Measurements from ENCODE around the gene C1D.

DNA sequence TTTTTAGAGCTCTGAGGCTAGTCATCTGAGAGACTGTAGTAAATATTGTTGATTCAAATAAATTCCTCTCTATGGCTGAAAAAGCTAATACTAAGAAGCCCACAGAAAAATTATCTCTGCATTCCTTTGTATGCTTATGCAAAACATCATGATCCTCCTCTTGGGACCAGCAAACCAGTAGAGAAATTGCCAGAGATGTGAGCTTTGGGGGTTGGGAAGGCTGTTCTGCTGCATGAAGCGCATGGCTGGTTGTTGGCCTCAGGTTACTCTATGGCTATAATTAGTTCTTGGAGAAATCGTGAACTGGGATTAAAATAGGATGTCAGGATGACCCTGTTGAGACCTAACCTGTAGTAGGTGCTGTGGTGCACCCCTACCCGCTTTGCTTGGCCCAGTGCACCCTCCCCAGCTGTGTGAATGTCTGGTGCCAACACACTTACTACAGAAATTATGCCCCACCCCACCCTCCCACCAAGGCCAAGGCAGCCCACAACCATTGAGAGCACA, 35.5 kb upstream of the C1D start:
- no peak for TF ChIP-seq POLR2A (IDR thresholded peaks at IDR 0.05)
- TF ChIP-seq, protein P1, sequence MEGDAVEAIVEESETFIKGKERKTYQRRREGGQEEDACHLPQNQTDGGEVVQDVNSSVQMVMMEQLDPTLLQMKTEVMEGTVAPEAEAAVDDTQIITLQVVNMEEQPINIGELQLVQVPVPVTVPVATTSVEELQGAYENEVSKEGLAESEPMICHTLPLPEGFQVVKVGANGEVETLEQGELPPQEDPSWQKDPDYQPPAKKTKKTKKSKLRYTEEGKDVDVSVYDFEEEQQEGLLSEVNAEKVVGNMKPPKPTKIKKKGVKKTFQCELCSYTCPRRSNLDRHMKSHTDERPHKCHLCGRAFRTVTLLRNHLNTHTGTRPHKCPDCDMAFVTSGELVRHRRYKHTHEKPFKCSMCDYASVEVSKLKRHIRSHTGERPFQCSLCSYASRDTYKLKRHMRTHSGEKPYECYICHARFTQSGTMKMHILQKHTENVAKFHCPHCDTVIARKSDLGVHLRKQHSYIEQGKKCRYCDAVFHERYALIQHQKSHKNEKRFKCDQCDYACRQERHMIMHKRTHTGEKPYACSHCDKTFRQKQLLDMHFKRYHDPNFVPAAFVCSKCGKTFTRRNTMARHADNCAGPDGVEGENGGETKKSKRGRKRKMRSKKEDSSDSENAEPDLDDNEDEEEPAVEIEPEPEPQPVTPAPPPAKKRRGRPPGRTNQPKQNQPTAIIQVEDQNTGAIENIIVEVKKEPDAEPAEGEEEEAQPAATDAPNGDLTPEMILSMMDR (IDR thresholded peaks at IDR 0.05), result no peak

Data from uterus (tissue), 2 donors.